H1 (cell line): Measurements from ENCODE around the gene ITGB4.

Experiments used
- ASH2L ChIP-seq: fragments of 200-600, 300-600 bp; sonication (generic); IDR thresholded peaks from one replicate; pipeline ENCODE4 v1.7.1; 2017; ENCODE audit warnings: low read length
- EZH2 ChIP-seq: fragments of 200-600 bp; sonication (generic); IDR thresholded peaks from 2 replicates; pipeline ENCODE4 v1.7.1; 2012; ENCODE audit warnings: low read depth, mild to moderate bottlenecking, moderate library complexity, low read length, inconsistent platforms; ENCODE audit not compliant: severe bottlenecking
- GABPA ChIP-seq: IDR thresholded peaks from 2 replicates; pipeline ENCODE4 v1.6.1; 2011; ENCODE audit warnings: mild to moderate bottlenecking, low read length, moderate library complexity, borderline replicate concordance; ENCODE audit not compliant: insufficient read depth
- POLR2AphosphoS5 ChIP-seq: IDR thresholded peaks from 2 replicates; pipeline ENCODE4 v1.6.1; 2011; ENCODE audit warnings: low read depth, low read length
- RAD21 ChIP-seq, 2 experiments: IDR thresholded peaks in 1 of 2; conservative IDR thresholded peaks in 1 of 2; 2 replicates each; pipeline ENCODE4 v1.6.1; 2011; ENCODE audit warnings: low read depth in 2 of 2, low read length in 2 of 2, improper control_type of control experiment in 1 of 2, inconsistent platforms in 1 of 2, mild to moderate bottlenecking in 1 of 2, moderate library complexity in 1 of 2
- SP1 ChIP-seq: IDR thresholded peaks from 2 replicates; pipeline ENCODE4 v1.6.1; 2011; ENCODE audit warnings: low read depth, low read length
- SP2 ChIP-seq: IDR thresholded peaks from 2 replicates; pipeline ENCODE4 v1.6.1; 2012; ENCODE audit warnings: mild to moderate bottlenecking, low read length, inconsistent platforms
- SRF ChIP-seq: IDR thresholded peaks from 2 replicates; pipeline ENCODE4 v1.6.1; 2011; ENCODE audit warnings: mild to moderate bottlenecking, low read depth, low read length, moderate library complexity
- TBP ChIP-seq: IDR thresholded peaks from 2 replicates; pipeline ENCODE4 v1.6.1; 2011; ENCODE audit warnings: low read depth, low read length, improper control_type of control experiment
- TF ChIP-seq, protein P1 (sequence below), 3 experiments: IDR thresholded peaks; 1 replicate in 2 of 3; 2 replicates in 1 of 3; pipeline versions ENCODE4 v1.5.1 to v1.6.1; 2011; ENCODE audit warnings: low read length in 3 of 3, mild to moderate bottlenecking in 3 of 3, inconsistent platforms in 2 of 3, low read depth in 1 of 3, moderate library complexity in 1 of 3; ENCODE audit not compliant: insufficient read depth in 1 of 3; ENCODE audit errors: control extremely low read depth in 1 of 3

DNA sequence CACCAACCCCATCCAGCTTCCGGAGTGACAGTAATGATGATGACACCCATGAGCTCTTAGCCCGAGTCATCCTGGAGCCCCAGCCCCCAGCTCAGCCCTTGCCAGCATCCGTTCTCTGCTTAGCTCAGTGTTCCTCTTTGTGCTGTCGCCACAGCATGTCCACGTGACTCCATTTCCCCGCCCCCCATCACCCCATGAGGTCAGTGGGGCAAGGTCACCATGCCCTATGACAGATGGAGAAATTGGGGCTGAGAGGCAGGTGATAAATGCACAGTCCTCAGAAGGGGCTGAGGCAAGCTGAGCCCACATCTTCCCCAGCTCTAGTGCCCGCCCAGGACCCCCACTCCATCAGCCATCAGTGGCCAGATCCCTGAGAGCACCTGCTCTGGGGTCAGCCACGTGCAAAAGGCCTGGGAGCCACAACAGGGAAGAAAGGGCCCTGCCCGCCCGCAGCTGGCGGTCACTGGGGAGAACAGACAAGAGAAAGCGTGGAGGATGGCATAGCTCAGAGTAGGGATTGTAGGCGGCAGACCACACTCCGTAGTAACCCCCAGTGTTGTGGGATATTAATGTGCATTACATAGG lies 17.1 kb downstream of the ITGB4 start:
- no peak for TF ChIP-seq ASH2L
- no peak for TF ChIP-seq EZH2
- TF ChIP-seq POLR2AphosphoS5: no peak
- TF ChIP-seq, protein P1, sequence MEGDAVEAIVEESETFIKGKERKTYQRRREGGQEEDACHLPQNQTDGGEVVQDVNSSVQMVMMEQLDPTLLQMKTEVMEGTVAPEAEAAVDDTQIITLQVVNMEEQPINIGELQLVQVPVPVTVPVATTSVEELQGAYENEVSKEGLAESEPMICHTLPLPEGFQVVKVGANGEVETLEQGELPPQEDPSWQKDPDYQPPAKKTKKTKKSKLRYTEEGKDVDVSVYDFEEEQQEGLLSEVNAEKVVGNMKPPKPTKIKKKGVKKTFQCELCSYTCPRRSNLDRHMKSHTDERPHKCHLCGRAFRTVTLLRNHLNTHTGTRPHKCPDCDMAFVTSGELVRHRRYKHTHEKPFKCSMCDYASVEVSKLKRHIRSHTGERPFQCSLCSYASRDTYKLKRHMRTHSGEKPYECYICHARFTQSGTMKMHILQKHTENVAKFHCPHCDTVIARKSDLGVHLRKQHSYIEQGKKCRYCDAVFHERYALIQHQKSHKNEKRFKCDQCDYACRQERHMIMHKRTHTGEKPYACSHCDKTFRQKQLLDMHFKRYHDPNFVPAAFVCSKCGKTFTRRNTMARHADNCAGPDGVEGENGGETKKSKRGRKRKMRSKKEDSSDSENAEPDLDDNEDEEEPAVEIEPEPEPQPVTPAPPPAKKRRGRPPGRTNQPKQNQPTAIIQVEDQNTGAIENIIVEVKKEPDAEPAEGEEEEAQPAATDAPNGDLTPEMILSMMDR (IDR thresholded peaks at IDR 0.05; ENCODE audit: control extremely low read depth in 1 of 3, insufficient read depth in 1 of 3, low read depth in 1 of 3, low read length in 3 of 3): no peak
- no peak for TF ChIP-seq SRF
- no peak for TF ChIP-seq GABPA
- no peak for TF ChIP-seq TBP
- no peak for TF ChIP-seq SP1
- TF ChIP-seq SP2: no peak
- no peak for TF ChIP-seq RAD21 (IDR thresholded peaks at IDR 0.05 in 1 of 2, conservative IDR thresholded peaks at IDR 0.05 in 1 of 2; ENCODE audit: low read depth in 2 of 2, low read length in 2 of 2)
